Kasumi-1 (cell line): ENCODE measurements around the gene MATR3.
"Not testable (repeated sequence)": the region's sequence is repeated elsewhere in the genome, so short reads cannot be mapped to it uniquely, and the experiment has no call there.

Experiments
- DNase-seq, 2 experiments: peaks; one replicate each; lab custom pipeline; 2025; lab: John Stamatoyannopoulos, UW

Gene MATR3

DNA sequence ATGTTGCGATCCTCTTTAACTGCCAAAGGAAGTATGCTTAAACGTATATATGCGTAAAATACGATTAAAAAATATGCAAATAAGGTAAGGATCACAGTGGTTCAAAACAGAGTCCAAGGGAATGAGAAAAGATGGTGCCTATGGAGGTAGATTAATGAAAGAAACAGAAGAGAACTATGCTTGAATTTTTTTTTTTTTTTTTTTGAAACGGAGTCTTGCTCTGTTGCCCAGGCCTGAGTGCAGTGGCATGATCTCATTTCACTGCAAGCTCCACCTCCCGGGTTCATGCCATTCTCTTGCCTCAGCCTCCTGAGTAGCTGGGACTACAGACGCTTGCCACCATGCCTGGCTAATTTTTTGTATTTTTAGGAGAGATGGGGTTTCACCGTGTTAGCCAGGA is 51.9 kb downstream of the MATR3 start:
- DNase-seq = not testable (repeated sequence)

- DNase-seq = not testable (repeated sequence)
Measured at GRCh38 chr5:139347863-139348262, 54.3 kb downstream of the MATR3 start.

- DNase-seq = no peak
Measured at GRCh38 chr5:139354186-139354585, 60.6 kb downstream of the MATR3 start.

- DNase-seq = not testable (repeated sequence)
Measured at GRCh38 chr5:139355900-139356299, 62.4 kb downstream of the MATR3 start.

- DNase-seq = no peak
Measured at GRCh38 chr5:139358064-139358463, 64.5 kb downstream of the MATR3 start.

DNA sequence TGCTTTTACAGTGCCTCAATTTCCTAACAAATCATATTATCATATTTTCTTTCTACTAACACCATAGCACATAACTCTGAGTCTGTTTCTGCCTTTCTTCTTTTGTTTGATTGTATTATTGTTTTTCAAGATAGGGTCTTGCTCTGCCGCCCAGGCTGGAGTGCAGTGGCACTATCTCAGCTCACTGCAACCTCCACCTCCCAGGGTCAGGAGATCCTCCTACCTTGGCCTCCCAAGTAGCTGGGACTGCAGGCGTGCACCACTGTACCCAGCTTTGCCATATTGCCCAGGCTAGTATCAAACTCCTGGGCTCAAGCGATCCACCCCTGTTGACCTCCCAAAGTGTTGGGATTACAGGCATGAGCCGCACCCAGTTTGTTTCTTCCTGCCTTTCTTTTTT is 66.8 kb downstream of the MATR3 start:
- no peak for DNase-seq

DNA sequence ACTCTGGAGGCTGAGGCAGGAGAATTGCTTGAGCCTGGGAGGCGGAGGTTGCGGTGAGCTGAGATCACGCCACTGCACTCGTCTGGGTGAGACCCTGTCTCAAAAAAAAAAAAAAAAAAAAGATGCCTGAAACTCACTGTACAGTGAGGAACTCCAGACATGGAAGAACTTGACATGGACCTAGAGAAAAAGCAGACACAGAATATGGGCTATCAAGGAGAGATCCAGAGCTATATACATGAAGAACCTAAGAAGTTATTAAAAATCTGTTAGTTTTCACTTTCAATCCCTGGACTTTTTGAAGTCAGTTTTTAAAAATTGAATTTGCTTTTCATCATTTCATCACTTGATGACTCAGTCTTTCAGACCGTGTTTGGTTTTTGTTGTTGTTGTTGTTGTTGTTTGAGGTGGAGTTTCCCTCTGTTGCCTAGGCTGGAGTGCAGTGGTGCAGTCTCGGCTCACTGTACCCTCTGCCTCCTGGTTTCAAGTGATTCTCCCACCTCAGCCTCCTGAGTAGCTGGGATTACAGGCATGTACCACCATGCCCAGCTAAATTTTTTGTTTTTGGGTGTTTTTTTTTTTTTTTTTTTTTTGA is 68.4 kb downstream of the MATR3 start:
- DNase-seq = no peak

DNA sequence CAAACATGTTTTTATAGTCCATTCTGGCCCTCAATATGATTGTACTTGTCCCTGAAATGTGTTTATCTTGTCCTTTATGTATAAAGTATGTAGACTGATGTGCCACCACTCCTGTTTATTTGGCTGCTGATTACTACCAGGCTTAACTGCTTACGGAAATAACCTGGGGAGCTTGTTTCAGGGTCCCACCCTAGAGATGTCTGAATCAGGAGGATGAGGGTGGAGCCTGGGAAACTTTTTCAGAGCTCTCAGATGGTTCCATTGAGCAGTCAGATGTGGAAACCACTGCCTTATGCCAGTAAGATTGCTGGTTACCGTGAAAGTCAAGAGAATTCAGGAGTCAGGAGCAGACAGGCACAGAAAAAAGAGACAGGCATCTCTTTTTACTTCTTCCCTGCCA is 70.4 kb downstream of the MATR3 start:
- DNase-seq = no peak

- DNase-seq = no peak
Measured at GRCh38 chr5:139364466-139364865, 70.9 kb downstream of the MATR3 start.

- peak; percentile 25 to 44 for DNase-seq
Measured at GRCh38 chr5:139368613-139369012, 75.1 kb downstream of the MATR3 start.

DNA sequence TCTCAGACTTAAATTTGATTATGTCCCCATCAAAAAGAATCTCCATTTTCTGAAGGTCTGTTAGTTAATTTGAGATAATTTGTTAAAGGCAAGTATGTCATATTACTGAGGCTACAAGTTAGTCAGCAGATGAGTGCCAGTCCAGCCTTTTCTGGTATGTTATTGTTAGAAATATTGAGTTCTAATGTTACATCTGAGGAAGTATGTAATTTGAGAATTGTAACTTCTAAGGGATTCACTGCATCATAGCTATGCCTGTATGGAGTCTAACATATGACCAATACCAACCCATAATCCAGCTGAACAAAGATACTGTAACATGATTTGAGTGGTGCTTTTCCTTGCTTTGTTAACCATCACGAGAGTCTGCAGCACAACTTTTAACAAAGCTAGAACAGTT is 75.6 kb downstream of the MATR3 start:
- DNase-seq = no peak

- no peak for DNase-seq
Measured at GRCh38 chr5:139371482-139372435, 78.2 kb downstream of the MATR3 start.

GRCh38 chr5:139374909-139375308 is 81.4 kb downstream of the MATR3 start:
- DNase-seq = no peak

DNA sequence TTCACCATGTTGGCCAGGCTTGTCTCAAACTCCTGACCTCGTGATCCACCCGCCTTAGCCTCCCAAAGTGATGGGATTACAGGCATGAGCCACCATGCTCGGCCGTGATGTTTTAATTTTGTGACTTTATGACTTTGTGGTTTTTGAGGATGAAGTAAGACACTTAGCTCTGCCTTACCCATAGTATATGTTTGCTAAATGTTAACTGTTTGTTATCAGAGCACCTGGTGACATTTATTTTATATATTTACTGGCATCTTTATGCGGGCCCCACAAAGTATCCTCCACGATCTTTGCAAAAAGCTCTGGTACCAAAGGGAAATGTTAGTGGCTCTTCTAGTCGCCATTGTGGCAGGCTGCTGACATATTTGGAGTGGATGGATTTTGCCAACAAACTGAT is 82.8 kb downstream of the MATR3 start:
- no peak for DNase-seq

DNA sequence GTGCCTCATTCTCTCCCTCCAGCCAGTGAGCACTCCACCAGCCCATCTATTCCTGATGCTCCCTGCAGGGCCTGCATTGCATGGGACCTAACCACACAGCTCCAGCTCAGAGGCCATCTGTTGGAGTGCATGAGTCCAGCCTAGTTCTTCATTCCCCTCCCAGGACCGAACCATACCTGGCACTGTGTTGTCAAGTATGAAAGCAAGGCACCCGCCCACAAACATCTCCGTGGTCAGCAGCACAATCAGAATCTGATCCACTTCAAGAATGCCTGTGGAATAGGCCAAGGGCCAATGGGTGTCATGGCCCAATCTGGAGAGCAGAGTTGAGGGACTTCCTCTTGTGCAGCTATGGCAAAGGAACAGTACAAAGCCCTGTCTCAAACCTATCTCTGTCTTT is 83.7 kb downstream of the MATR3 start:
- no peak for DNase-seq

DNA sequence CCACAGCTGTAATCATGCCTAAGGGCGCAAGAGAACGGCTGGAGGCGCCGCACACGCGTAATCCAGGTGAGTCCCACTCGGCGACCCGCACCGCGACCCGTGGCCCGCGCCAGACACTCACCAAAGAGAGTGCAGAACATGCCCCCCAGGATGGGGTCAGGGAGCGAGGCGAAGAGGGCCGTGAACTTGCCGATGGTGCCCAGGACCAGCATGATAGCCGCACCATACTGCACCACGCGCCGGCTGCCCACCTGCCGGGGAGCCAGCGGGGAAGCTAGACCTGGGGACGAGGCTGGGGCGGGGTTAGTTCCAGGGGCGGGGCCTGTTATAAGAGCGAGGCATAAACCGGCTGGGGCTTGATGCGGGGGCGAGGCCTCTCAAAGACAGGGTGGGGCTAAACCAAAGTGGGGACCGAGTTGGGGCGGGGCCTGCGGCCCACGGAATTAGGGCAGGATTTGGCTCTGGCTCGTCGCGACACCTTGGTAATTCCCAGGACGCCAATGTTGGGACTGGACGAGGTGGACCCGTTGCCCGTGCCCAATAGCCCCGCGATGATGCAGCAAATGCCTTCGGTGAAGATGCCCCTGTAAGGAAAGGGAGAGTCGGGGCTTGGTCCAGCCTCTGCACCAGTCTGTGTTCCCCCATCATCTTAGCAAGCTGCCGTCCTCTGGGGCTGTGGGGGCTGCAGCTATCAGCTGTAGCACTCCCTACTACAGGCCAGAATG is 84.7 kb downstream of the MATR3 start:
- DNase-seq = no peak

DNA sequence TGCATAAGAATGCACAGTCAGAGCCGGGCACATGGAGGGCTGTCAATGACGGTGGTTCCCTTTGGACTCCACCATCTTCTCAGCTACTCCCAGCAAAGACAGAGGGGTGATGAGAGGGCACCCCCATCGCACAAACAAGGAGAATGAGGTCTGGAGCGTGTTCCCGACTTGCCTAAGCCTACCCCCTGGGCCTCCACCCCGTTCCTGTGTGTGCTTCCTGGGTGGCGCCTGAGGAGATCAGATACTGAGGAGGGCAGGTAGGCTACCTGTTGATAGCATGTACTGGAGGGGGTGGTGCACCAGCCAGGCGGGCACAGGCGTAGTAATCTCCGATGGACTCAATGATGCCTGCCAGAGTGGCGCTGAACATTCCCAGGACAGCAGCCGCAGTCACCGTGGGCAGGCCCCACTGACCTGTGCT is 85.4 kb downstream of the MATR3 start:
- DNase-seq = no peak

GRCh38 chr5:139379626-139380449 is 86.3 kb downstream of the MATR3 start:
- no peak for DNase-seq
